DMS114 treated with DMSO at 0.1 percent for 48 hours (cell line): ENCODE data around the gene GORASP1.
"Not testable (repeated sequence)": the region's sequence is repeated elsewhere in the genome, so short reads cannot be mapped to it uniquely, and the experiment has no call there.

Experiments
- DNase-seq: peaks from one replicate; lab custom pipeline; 2025; ENCODE audit not compliant: unreplicated experiment; lab: John Stamatoyannopoulos, UW

The GORASP1 gene

DNA sequence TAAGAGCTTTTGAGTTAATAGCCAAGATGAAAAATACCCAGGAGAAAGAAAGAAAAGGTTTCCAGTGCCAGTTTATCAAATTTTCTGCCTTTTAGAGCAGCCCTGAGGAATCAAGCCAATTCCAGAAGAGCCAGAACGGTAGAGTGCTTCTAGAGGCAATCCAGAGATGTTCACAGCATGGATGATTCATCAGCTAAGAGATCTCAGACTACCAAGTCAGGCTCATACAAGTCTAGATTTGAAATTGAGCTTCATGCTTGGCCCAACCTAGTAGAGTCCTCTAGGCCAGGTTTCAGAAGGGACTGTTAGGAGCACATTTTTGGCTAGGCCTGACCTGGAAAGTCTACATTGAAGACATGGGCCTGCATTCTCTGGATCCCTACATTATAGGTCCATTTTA is 40.1 kb downstream of the GORASP1 start:
- DNase-seq, result no peak

DNA sequence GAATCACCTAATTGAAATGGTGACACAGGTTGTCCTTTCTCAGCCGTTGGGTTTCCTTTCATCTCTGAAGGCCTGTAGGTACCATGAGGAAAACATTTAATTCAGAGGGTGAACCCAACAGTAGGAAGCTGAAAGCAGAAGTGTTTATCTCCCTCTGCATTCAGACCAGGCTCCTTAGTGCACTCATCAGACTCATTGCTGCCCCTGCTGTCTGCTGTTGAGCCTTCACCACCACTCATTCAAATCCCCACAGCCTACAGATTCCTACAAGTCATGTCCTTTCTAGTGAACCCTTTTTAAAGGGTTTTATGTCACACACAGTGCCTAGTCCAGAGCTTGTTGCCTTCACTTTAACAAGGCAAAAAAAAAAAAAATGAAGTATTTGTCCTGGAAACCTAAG is 42.2 kb downstream of the GORASP1 start:
- DNase-seq, result peak; percentile 8

DNA sequence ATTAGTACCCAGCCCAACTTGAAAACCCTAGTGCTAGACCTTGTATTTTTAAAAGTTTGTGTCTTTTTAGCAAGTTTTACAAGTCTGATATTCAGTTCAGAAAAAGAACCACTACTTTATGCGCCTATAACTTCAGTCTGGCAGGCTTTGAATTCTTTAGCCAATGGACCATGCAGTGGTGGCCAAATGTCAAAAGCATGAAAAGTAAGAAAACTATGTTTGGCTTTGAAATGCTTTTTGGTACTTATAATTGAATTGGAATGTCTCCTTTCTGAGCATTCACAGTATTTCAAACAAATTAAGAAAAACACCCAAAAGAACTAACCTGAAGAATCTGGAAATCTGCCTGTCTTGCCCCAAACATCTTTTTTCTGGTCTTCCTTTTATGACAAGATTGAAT is 42.8 kb downstream of the GORASP1 start:
- no peak for DNase-seq

DNA sequence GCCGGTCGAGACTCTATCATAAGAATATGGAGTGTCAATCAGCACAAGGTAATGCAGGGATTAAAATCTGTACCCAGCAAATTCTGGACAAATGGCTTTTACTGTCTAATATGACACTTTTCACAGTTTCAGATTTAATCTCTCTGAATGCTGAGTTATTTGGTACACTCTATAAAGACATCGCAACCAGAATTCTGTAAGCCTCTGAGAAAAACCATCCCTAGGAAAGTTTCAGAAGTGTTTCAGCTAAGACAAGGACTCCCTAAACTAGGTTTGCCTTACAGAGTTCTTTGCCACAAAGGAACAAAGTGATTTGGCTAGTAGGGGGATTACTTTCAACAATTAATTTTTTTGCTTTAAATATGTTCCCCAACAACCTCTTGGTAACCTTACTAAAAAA is 44.3 kb downstream of the GORASP1 start:
- DNase-seq, result no peak

DNA sequence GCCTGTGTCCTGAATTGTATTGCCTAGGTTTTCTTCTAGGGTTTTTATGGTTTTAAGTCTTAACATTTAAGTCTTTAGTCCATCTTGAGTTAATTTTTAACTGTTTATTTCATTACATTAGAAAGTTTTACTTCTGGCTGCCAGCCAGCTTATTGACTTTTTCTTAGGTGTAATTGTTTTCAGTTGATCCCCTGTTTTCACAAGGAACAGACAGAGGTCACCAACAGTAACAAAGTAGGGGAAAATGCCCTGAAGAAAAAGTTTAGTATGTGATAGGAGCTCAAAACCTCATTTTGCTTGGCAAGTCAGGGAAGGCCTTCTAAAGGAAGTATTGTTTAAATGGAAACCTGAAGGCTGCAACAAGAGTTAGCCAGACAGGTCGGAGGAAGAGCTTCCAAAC is 45.2 kb downstream of the GORASP1 start:
- no peak for DNase-seq

DNA sequence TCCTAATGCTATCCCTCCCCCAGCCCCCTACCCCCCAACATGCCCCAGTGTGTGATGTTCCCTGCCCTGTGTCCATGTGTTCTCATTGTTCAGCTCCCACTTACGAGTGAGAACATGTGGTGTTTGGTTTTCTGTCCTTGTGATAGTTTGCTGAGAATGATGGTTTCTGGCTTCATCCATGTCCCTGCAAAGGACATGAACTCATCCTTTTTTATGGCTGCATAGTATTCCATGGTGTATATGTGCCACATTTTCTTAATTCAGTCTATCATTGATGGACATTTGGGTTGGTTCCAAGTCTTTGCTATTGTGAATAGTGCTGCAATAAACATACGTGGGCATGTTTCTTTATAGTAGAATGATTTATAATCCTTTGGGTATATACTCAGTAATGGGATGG is 46.2 kb downstream of the GORASP1 start:
- DNase-seq, result not testable (repeated sequence)

DNA sequence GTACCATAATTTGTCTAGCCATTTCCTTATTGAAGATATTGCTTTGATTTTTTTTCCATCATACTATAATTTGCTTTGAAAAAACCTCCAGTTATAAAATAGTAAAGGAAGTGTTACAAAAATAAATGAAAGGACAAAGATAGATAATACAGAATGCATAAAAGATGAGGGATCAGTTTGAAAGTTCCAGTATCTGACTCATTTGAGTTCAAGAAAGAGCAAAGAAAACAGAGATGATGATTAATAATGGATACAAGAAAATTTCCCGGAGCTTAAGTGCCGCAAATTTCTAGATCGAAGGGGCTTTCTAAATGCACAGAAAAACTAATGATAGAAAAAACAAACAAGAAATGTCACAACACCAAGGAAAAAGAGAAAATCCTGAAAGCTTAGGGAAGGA is 51.3 kb downstream of the GORASP1 start:
- no peak for DNase-seq

DNA sequence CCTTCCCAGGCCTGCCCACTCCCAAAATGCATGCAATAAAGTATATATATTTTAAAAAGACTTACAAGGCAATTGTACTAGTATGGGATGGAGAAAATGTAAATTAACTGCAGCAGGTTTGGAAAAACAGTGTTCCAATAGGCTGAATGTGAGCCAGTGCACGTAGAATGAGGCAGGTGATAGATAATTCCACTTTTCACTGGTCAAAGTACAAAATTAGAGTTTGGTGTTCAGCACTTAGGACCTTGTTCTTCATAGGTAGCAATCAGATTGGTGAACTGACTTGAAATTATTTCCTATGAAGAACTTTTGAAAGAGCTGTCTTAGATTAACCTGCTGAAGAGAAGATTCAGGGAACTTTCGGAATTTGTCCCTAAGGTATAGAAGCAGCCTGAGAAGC is 53.7 kb downstream of the GORASP1 start:
- DNase-seq, result no peak

DNA sequence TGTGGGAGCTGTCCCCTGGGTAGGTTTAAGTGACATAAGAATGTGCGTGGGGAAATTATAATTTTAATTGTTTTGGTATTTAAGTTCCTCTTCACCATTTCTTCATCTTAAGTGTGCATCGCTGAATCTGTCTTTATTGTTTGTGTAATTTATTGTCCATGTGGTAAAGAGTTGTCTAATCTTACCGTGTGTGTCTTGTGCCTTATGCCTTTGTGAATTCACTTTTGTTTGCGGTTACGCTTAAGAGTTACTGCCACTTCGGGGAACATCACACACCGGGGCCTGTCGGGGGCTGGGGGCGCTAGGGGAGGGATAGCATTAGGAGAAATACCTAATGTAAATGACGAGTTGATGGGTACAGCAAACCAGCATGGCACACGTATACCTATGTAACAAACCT is 54.8 kb downstream of the GORASP1 start:
- no peak for DNase-seq

DNA sequence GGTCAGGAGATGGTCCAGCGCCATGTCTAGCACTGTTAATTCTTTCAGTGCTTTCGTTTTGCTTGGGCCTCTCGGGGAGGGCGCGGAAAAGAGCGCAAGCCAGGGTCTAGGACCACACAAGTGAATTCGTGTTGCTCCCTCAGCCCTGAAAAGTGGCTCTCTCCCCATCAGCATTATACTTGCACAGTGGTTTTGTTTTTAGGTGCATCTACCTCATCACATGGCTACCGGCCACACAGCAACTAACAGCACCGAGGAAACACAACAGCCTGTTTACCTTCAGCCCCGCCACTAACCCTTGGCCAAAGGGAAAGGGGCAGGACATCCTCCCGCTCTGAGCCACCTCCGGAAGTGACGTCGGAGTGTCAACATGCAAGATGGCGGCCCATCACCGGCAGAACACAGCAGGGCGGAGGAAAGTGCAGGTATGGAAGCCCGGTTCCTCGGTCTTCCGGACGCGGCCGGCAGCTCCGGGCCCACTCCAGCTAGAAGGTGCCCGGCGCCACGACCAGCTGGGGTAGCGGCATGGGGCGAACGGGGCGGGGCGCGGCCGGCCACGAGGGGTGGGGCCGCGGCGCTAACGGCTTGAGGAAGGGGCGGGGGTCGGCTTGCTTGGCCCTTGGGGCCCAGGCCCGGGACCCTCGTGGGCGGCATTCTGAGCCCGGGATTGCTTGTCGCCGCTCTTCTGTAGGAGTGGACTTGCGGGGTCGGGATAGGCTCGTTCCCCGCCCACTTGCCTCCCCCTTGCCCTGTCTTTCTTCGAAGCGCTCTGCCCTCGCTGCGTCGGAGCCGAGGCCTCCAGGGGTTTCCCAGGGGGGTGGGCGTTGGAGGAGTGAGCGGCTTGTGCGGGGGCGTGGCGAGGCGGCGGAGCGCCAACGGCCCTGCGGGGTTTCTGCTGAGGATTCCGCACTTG is 55.5 kb downstream of the GORASP1 start, which contains the start of the genes SCN11A and WDR48:
SCN11A (minus strand) TSS at position 296 of the 913 bp plus-strand sequence. CDS start 101,582 bp downstream, outside the sequence.
WDR48 (plus strand) TSS at position 368 of the 913 bp plus-strand sequence; CDS start at position 378, 10 bp downstream.
- peak; percentile 76 for DNase-seq

DNA sequence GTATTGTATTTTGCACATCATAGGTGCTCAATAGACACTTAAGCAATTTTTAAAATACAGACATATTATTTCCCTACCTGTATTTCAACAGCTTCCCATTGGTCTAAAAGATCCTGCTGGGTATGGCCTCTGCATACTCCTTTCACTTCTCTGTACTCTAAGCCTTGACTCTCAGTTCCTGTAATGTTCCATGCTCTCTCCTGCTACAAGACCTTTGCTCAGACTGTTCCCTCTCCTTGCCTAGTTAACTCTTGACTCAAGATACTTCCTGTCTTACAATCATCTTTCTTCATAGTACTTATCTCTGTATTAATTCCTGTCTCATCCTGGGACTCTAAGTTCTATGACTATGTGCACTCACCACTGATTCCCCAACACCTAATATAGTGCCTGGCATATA is 57.4 kb downstream of the GORASP1 start:
- no peak for DNase-seq
